ENCODE measurements around the gene SIK2.

- TF ChIP-seq PATZ1 (CRISPR knock-in tag; IDR thresholded peaks at IDR 0.05; ENCODE audit: borderline replicate concordance) (no peak), PPARA (CRISPR knock-in tag; IDR thresholded peaks at IDR 0.05; ENCODE audit: borderline replicate concordance) (no peak), CREB5 (CRISPR knock-in tag; IDR thresholded peaks at IDR 0.05; ENCODE audit: low read depth) (no peak), ESRRG (CRISPR knock-in tag; IDR thresholded peaks at IDR 0.05) (no peak), TCF4 (CRISPR knock-in tag; IDR thresholded peaks at IDR 0.05; ENCODE audit: borderline replicate concordance) (no peak), ZNF565 (CRISPR knock-in tag; conservative IDR thresholded peaks at IDR 0.05; ENCODE audit: low read depth) (no peak), ISL1 (CRISPR knock-in tag; IDR thresholded peaks at IDR 0.05) (0 out of 2 replicates have a peak, but pooled peaks have one; percentile 16), ZNF70 (CRISPR knock-in tag; IDR thresholded peaks at IDR 0.05) (no peak), ZNF8 (CRISPR knock-in tag; IDR thresholded peaks at IDR 0.05) (no peak), ARNTL (CRISPR knock-in tag; IDR thresholded peaks at IDR 0.05; ENCODE audit: borderline replicate concordance, low read depth) (no peak), GLIS3 (CRISPR knock-in tag; IDR thresholded peaks at IDR 0.05) (no peak)
Measured at GRCh38 chr11:111607751-111608150, 5.5 kb downstream of the SIK2 start.
